GM18520 (cell line): ENCODE results near the gene VWF.

Source experiments
- ATAC-seq: cut with Tn5 transposase; IDR thresholded peaks from one replicate; pipeline ENCODE4 v1.9.1; 2021; ENCODE audit not compliant: unreplicated experiment

VWF gene

GRCh38 chr12:6080149-6081045 is 44.1 kb downstream of the VWF start:
- ATAC-seq: no peak

GRCh38 chr12:6078398-6079096 is 45.9 kb downstream of the VWF start:
- no peak for ATAC-seq

- no peak for ATAC-seq
Observed at GRCh38 chr12:6077692-6078083, 46.8 kb downstream of the VWF start.

- ATAC-seq: no peak
Observed at GRCh38 chr12:6076776-6077691, 47.4 kb downstream of the VWF start.

GRCh38 chr12:6076346-6076745 is 48.1 kb downstream of the VWF start:
- ATAC-seq: no peak

GRCh38 chr12:6074979-6075585 is 49.4 kb downstream of the VWF start:
- no peak for ATAC-seq

- ATAC-seq: no peak
Observed at GRCh38 chr12:6074427-6074826, 50.0 kb downstream of the VWF start.

- no peak for ATAC-seq
Observed at GRCh38 chr12:6073426-6073825, 51.0 kb downstream of the VWF start.

- ATAC-seq: no peak
Observed at GRCh38 chr12:6072302-6072752, 52.1 kb downstream of the VWF start.

GRCh38 chr12:6071589-6071988 is 52.9 kb downstream of the VWF start:
- no peak for ATAC-seq

GRCh38 chr12:6070472-6071257 is 53.8 kb downstream of the VWF start:
- ATAC-seq: no peak

GRCh38 chr12:6069437-6070093 is 54.9 kb downstream of the VWF start:
- ATAC-seq: no peak

GRCh38 chr12:6068227-6068626 is 56.2 kb downstream of the VWF start:
- ATAC-seq: no peak

GRCh38 chr12:6067152-6067916 is 57.1 kb downstream of the VWF start:
- ATAC-seq: no peak

GRCh38 chr12:6066651-6067050 is 57.8 kb downstream of the VWF start:
- no peak for ATAC-seq

GRCh38 chr12:6065863-6066199 is 58.6 kb downstream of the VWF start:
- ATAC-seq: no peak

GRCh38 chr12:6065131-6065862 is 59.2 kb downstream of the VWF start:
- ATAC-seq: no peak
